GM23338 (cell line): Measurements from ENCODE around the gene NFKBIB. TPM values are rescaled to one million over a fixed set of nuclear protein-coding genes. Genes with fewer than 3 reads are reported as not detected.
A peak's percentile ranks its signal among the peaks of the same experiment; 100 is the strongest.

ENCODE experiments used
- ATAC-seq: fragments of 200-7000 bp; cut with Tn5 transposase; 3 replicates; pipeline ENCODE4 v1.9.1; 2020
- DNase-seq: peaks from one replicate; pipeline ENCODE4 v3.0.0-alpha.2; 2015; ENCODE audit warnings: low spot score
- H2AFZ ChIP-seq: fragments of 200-600 bp; sonication (generic); 2 replicates; pipeline ENCODE4 v1.8.0; 2016; ENCODE audit warnings: antibody characterized with exemption, mild to moderate bottlenecking, moderate library complexity
- H3F3A ChIP-seq: fragments of 200-600 bp; sonication (generic); replicated peaks from 2 replicates; pipeline ENCODE4 v1.8.0; 2017; ENCODE audit warnings: antibody characterized with exemption, mixed run types, low read depth
- H3K27ac ChIP-seq: fragments of 200-600 bp; sonication (generic); 2 replicates; pipeline ENCODE4 v1.6.1; 2016; ENCODE audit warnings: low read depth
- H3K27me3 ChIP-seq: fragments of 200-600 bp; sonication (generic); 2 replicates; pipeline ENCODE4 v1.8.0; 2016; ENCODE audit warnings: mild to moderate bottlenecking, mixed run types, moderate library complexity; ENCODE audit not compliant: insufficient read depth
- H3K36me3 ChIP-seq: fragments of 200-600 bp; sonication (generic); 2 replicates; pipeline ENCODE4 v1.8.0; 2016; ENCODE audit warnings: mild to moderate bottlenecking; ENCODE audit not compliant: insufficient read depth
- H3K4me1 ChIP-seq: fragments of 200-600 bp; sonication (generic); 2 replicates; pipeline ENCODE4 v1.8.0; 2016; ENCODE audit warnings: mild to moderate bottlenecking, moderate library complexity; ENCODE audit not compliant: insufficient read depth
- H3K4me2 ChIP-seq: fragments of 200-600 bp; sonication (generic); 2 replicates; pipeline ENCODE4 v1.7.1; 2017; ENCODE audit warnings: mixed run types
- H3K4me3 ChIP-seq: fragments of 200-600 bp; sonication (generic); 2 replicates; pipeline ENCODE4 v1.6.1; 2016; ENCODE audit warnings: mixed run types
- H3K79me2 ChIP-seq: fragments of 200-600 bp; sonication (generic); replicated peaks from 2 replicates; pipeline ENCODE4 v1.8.0; 2017; ENCODE audit warnings: mild to moderate bottlenecking; ENCODE audit not compliant: insufficient read depth
- H3K9me2 ChIP-seq: fragments of 200-600 bp; sonication (generic); 2 replicates; pipeline ENCODE4 v1.8.0; 2017; ENCODE audit not compliant: insufficient read depth
- H4K20me1 ChIP-seq: fragments of 200-600 bp; sonication (generic); replicated peaks from 2 replicates; pipeline ENCODE4 v1.8.0; 2017; ENCODE audit warnings: mild to moderate bottlenecking; ENCODE audit not compliant: insufficient read depth
- H3K27ac Mint-ChIP-seq: 2 replicates; pipeline ENCODE4 v1.8.0; 2020; ENCODE audit warnings: inconsistent platforms, mild to moderate bottlenecking, moderate library complexity, mixed read lengths
- H3K27me3 Mint-ChIP-seq: 3 replicates; pipeline ENCODE4 v1.8.0; 2022; ENCODE audit warnings: low read depth, mild to moderate bottlenecking, moderate library complexity, mixed read lengths, inconsistent platforms; ENCODE audit not compliant: insufficient read depth, poor library complexity
- H3K36me3 Mint-ChIP-seq: 3 replicates; pipeline ENCODE4 v1.8.0; 2021; ENCODE audit warnings: low read depth, mild to moderate bottlenecking, inconsistent platforms, moderate library complexity, mixed read lengths
- H3K4me1 Mint-ChIP-seq: 3 replicates; pipeline ENCODE4 v1.8.0; 2020; ENCODE audit warnings: mild to moderate bottlenecking, inconsistent platforms, mixed read lengths
- H3K4me3 Mint-ChIP-seq: 3 replicates; pipeline ENCODE4 v1.8.0; 2021; ENCODE audit warnings: moderate library complexity, mild to moderate bottlenecking, inconsistent platforms, mixed read lengths
- H3K9me3 Mint-ChIP-seq: 3 replicates; pipeline ENCODE4 v1.8.0; 2020; ENCODE audit warnings: moderate library complexity, mild to moderate bottlenecking, inconsistent platforms, mixed read lengths
- CREB1 ChIP-seq: fragments of 250-450 bp; sonication (Bioruptor Pico); IDR thresholded peaks from 2 replicates; pipeline ENCODE4 v1.5.0; 2020; ENCODE audit warnings: low read depth, mild to moderate bottlenecking, moderate library complexity
- CTCF ChIP-seq, 2 experiments: fragments of 200-600 bp in 1 of 2; sonication (generic) in 1 of 2; conservative IDR thresholded peaks; 2 replicates each; pipeline versions ENCODE4 v1.5.1 to v1.6.1; 2016 to 2017; ENCODE audit warnings: antibody characterized with exemption in 2 of 2, low read depth in 2 of 2, mild to moderate bottlenecking in 2 of 2, moderate library complexity in 1 of 2
- EZH2 ChIP-seq: fragments of 200-600 bp; sonication (generic); IDR thresholded peaks from one replicate; pipeline ENCODE4 v1.8.0; 2017; ENCODE audit warnings: antibody characterized with exemption, mild to moderate bottlenecking, low read depth; ENCODE audit not compliant: unreplicated experiment
- NANOG ChIP-seq: IDR thresholded peaks from 2 replicates; pipeline ENCODE4 v1.6.1; 2016; ENCODE audit warnings: antibody characterized with exemption, borderline replicate concordance
- REST ChIP-seq: IDR thresholded peaks from one replicate; pipeline ENCODE4 v1.6.1; 2018; ENCODE audit warnings: antibody characterized with exemption; ENCODE audit not compliant: unreplicated experiment
- STAT1 ChIP-seq: IDR thresholded peaks from one replicate; pipeline ENCODE4 v1.6.1; 2016; ENCODE audit warnings: antibody characterized with exemption; ENCODE audit not compliant: unreplicated experiment
- ZNF114 ChIP-seq: fragments of 250-450 bp; sonication (Bioruptor Pico); IDR thresholded peaks from 2 replicates; pipeline ENCODE4 v1.5.0; 2020; ENCODE audit warnings: mild to moderate bottlenecking, moderate library complexity
- ZNF331 ChIP-seq: fragments of 250-450 bp; sonication (Bioruptor Pico); IDR thresholded peaks from 2 replicates; pipeline ENCODE4 v1.5.0; 2020; ENCODE audit warnings: low read depth, mild to moderate bottlenecking, moderate library complexity
- ZNF462 ChIP-seq: fragments of 250-450 bp; sonication (Bioruptor Pico); IDR thresholded peaks from 2 replicates; pipeline ENCODE4 v1.5.0; 2020; ENCODE audit warnings: mild to moderate bottlenecking, moderate library complexity
- polyA plus RNA-seq: library from polyadenylated mRNA; unstranded; fragments of >200 nt; fragmentation: Nextera tagmentation; extraction: Ambion mirVana; gene quantifications from 2 replicates; pipeline ENCODE4 v1.2.1, GENCODE V29; 2016
- total RNA-seq: library from RNA; depleted of rRNA; stranded (reverse); fragments of >200 nt; shearing (Covaris generic); gene quantifications from 2 replicates; pipeline ENCODE4 v1.2.3, GENCODE V29; 2014

Gene NFKBIB
- total and polyA plus RNA-seq, 2 experiments from 2014 or later, result 39.5 to 39.6 TPM

GRCh38 chr19:38891771-38892170 is 8.0 kb upstream of the NFKBIB start:
- no peak for DNase-seq
- H3K27ac ChIP-seq, result no peak overlapping the region
- no peak overlapping the region for H3K4me2 ChIP-seq
- no peaks in the 10 kb centered on the region for H3K4me1 ChIP-seq
- TF ChIP-seq ZNF331 (CRISPR knock-in tag), result no peak
- no peak for TF ChIP-seq ZNF114 (CRISPR knock-in tag)
- TF ChIP-seq CREB1 (CRISPR knock-in tag), result no peak
- no peak for TF ChIP-seq STAT1
- TF ChIP-seq ZNF462 (CRISPR knock-in tag), result no peak
- no peaks in the 10 kb centered on the region for H3K27me3 ChIP-seq
- H3F3A ChIP-seq, result no peaks in the 10 kb centered on the region
- peaks cover 3% of the 10 kb centered on the region; the same call in 2 of the 3 replicates for H3K4me1 Mint-ChIP-seq
- H3K4me3 ChIP-seq, result no peak overlapping the region
- H3K36me3 ChIP-seq, result no peaks in the 10 kb centered on the region
- H3K27ac Mint-ChIP-seq, result no peak overlapping the region
- no peaks in the 10 kb centered on the region; the same call in 2 of the 3 replicates for H3K9me3 Mint-ChIP-seq
- H3K79me2 ChIP-seq, result no peaks in the 10 kb centered on the region
- H3K9me2 ChIP-seq, result no peaks in the 10 kb centered on the region
- H3K27me3 Mint-ChIP-seq, result no peaks in the 10 kb centered on the region
- no peak overlapping the region for H3K4me3 Mint-ChIP-seq
- no peak for ATAC-seq
- H4K20me1 ChIP-seq, result no peaks in the 10 kb centered on the region
- H2AFZ ChIP-seq, result no peak overlapping the region
- 0 out of 3 replicates have a peak, but pooled peaks cover 3% of the 10 kb centered on the region for H3K36me3 Mint-ChIP-seq

GRCh38 chr19:38892841-38893240 is 6.9 kb upstream of the NFKBIB start:
- Histone ChIP-seq H3K27ac (no peak overlapping the region), H3K36me3 (no peaks in the 10 kb centered on the region), H4K20me1 (no peaks in the 10 kb centered on the region), H3K79me2 (no peaks in the 10 kb centered on the region), H3F3A (no peaks in the 10 kb centered on the region), H3K9me2 (no peaks in the 10 kb centered on the region), H2AFZ (no peak overlapping the region), H3K4me3 (no peak overlapping the region), H3K27me3 (no peaks in the 10 kb centered on the region), H3K4me2 (no peak overlapping the region), H3K4me1 (no peaks in the 10 kb centered on the region)
- Mint-ChIP-seq H3K27me3 (peaks cover 3% of the 10 kb centered on the region), H3K27ac (no peak overlapping the region), H3K9me3 (no peaks in the 10 kb centered on the region; the same call in 2 of the 3 replicates), H3K4me1 (peaks cover 3% of the 10 kb centered on the region; the same call in 2 of the 3 replicates), H3K36me3 (0 out of 3 replicates have a peak, but pooled peaks cover 3% of the 10 kb centered on the region), H3K4me3 (no peak overlapping the region; the same call in 2 of the 3 replicates)
- DNase-seq, result peak; percentile 42
- ATAC-seq, result peak; percentile 73
- TF ChIP-seq NANOG (no peak), REST (no peak), STAT1 (no peak), CTCF (conservative IDR thresholded peaks at IDR 0.05; ENCODE audit: low read depth in 2 of 2) (no peak), EZH2 (no peak)
